EL (cell line): ENCODE results near the gene COG7.
"Not testable (repeated sequence)": the region's sequence is repeated elsewhere in the genome, so short reads cannot be mapped to it uniquely, and the experiment has no call there.

Source experiments
- DNase-seq: peaks from one replicate; pipeline ENCODE4 v3.0.0-alpha.2; 2016

Gene COG7

GRCh38 chr16:23452572-23453337 lies at the start of gene COG7:
Gene COG7, minus strand, starts transcription at chr16:23453189. Its CDS starts 195 bp downstream, at chr16:23452994.
- DNase-seq = peak; percentile 86

GRCh38 chr16:23502466-23502865 lies 49.5 kb upstream of the COG7 start:
- no peak for DNase-seq

GRCh38 chr16:23501291-23501690 lies 48.3 kb upstream of the COG7 start:
- DNase-seq = no peak

GRCh38 chr16:23500862-23501225 lies 47.9 kb upstream of the COG7 start:
- DNase-seq = no peak

GRCh38 chr16:23500212-23500861 lies 47.3 kb upstream of the COG7 start:
- DNase-seq = no peak

GRCh38 chr16:23499801-23500200 lies 46.8 kb upstream of the COG7 start:
- no peak for DNase-seq

GRCh38 chr16:23498863-23499262 lies 45.9 kb upstream of the COG7 start:
- no peak for DNase-seq

GRCh38 chr16:23497543-23497868 lies 44.5 kb upstream of the COG7 start:
- no peak for DNase-seq

- DNase-seq = peak; percentile 62
Observed at GRCh38 chr16:23496821-23497542, 44.0 kb upstream of the COG7 start.

- DNase-seq = no peak
Observed at GRCh38 chr16:23495671-23496070, 42.7 kb upstream of the COG7 start.

- no peak for DNase-seq
Observed at GRCh38 chr16:23494188-23494587, 41.2 kb upstream of the COG7 start.

- peak; percentile 68 for DNase-seq
Observed at GRCh38 chr16:23491490-23492391, 38.8 kb upstream of the COG7 start.

GRCh38 chr16:23486480-23486879 lies 33.5 kb upstream of the COG7 start:
- DNase-seq = no peak

- DNase-seq = no peak
Observed at GRCh38 chr16:23485841-23486240, 32.9 kb upstream of the COG7 start.

GRCh38 chr16:23485257-23485614 lies 32.2 kb upstream of the COG7 start:
- no peak for DNase-seq

- no peak for DNase-seq
Observed at GRCh38 chr16:23484510-23485256, 31.7 kb upstream of the COG7 start.

- not testable (repeated sequence) for DNase-seq
Observed at GRCh38 chr16:23483492-23483891, 30.5 kb upstream of the COG7 start.

GRCh38 chr16:23482778-23483177 lies 29.8 kb upstream of the COG7 start:
- no peak for DNase-seq

GRCh38 chr16:23480257-23480656 lies 27.3 kb upstream of the COG7 start:
- DNase-seq = no peak

- no peak for DNase-seq
Observed at GRCh38 chr16:23479138-23479537, 26.1 kb upstream of the COG7 start.

- DNase-seq = no peak
Observed at GRCh38 chr16:23478566-23478965, 25.6 kb upstream of the COG7 start.

GRCh38 chr16:23476289-23476688 lies 23.3 kb upstream of the COG7 start:
- no peak for DNase-seq
